ENCODE data around the gene TIMM10B. TPM values are rescaled to one million over a fixed set of nuclear protein-coding genes. Genes with fewer than 3 reads are reported as not detected.

TIMM10B gene
- total and polyA plus RNA-seq, 2 experiments from 2014 or later, result 56.3 to 65.8 TPM

GRCh38 chr11:6456361-6457073, 24.8 kb upstream of the TIMM10B start:
- TF ChIP-seq, protein P1, sequence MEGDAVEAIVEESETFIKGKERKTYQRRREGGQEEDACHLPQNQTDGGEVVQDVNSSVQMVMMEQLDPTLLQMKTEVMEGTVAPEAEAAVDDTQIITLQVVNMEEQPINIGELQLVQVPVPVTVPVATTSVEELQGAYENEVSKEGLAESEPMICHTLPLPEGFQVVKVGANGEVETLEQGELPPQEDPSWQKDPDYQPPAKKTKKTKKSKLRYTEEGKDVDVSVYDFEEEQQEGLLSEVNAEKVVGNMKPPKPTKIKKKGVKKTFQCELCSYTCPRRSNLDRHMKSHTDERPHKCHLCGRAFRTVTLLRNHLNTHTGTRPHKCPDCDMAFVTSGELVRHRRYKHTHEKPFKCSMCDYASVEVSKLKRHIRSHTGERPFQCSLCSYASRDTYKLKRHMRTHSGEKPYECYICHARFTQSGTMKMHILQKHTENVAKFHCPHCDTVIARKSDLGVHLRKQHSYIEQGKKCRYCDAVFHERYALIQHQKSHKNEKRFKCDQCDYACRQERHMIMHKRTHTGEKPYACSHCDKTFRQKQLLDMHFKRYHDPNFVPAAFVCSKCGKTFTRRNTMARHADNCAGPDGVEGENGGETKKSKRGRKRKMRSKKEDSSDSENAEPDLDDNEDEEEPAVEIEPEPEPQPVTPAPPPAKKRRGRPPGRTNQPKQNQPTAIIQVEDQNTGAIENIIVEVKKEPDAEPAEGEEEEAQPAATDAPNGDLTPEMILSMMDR (IDR thresholded peaks at IDR 0.05; ENCODE audit: poor library complexity), result no peak
- TF ChIP-seq EZH2 (IDR thresholded peaks at IDR 0.05; ENCODE audit: borderline replicate concordance) (no peak), EZH2phosphoT487 (IDR thresholded peaks at IDR 0.05; ENCODE audit: low read depth, severe bottlenecking, unreplicated experiment) (no peak)
- DNase-seq (ENCODE audit: low spot score), result no peak
- Histone ChIP-seq H2AFZ (no peak overlapping the region), H3K4me3 (no peak overlapping the region), H3K79me2 (no peaks in the 10 kb centered on the region), H3K9me2 (replicated peaks; ENCODE audit: insufficient read depth) (no peaks in the 10 kb centered on the region), H3K27ac (no peak overlapping the region), H3K9me3 (ENCODE audit: low read depth) (no peaks in the 10 kb centered on the region), H3K4me1 (ENCODE audit: insufficient read depth) (peaks cover 15% of the 10 kb centered on the region), H3K27me3 (no peaks in the 10 kb centered on the region), H3K36me3 (replicated peaks; ENCODE audit: insufficient read depth, low read depth) (no peaks in the 10 kb centered on the region), H4K20me1 (ENCODE audit: insufficient read depth, poor library complexity, severe bottlenecking) (no peaks in the 10 kb centered on the region), H3K4me2 (no peak overlapping the region)
- over 99% methylated on average over 55 of the region's 56 CpGs for WGBS (ENCODE audit: low lambda C conversion rate, missing lambda C conversion rate)

DNA sequence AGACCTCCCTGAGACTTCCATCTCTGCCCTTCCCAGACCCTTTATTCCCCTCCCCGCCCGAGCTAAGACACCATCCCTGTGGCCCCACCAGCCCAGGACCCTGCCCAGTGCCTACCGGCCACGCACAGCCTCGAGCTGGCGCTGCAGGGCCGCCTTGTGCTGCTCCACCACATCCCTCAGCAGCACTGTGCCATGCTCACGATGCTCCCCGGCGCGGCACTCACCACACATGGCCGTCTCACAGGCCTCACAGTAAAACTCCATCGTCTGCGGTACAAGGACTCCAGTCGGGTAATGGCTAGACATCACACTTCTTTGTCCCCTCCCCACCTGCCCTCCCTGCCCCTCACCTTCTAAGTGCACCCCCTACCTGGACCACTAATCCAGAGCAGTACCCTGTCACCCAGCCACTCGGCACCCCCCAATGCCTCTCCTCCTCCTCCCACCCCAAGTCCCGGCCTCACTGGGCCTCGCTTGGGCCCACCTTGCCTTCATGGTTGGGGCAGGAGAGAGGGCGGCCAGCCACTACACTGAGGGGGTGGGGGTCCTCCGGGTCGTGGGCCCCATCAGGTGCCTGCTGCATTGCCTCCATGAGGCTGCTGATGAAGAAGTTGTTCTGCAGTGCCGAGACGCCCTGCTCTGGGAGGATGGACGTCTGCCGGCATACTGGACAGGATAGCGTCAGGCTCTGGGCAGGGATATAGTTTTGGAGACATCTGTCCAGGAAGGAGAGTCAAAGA, 23.6 kb upstream of the TIMM10B start:
- DNase-seq (ENCODE audit: low spot score), result no peak
- no peak overlapping the region for H3K4me2 ChIP-seq
- H4K20me1 ChIP-seq (ENCODE audit: insufficient read depth, poor library complexity, severe bottlenecking), result no peaks in the 10 kb centered on the region
- no peak overlapping the region for H3K4me3 ChIP-seq
- H3K4me1 ChIP-seq (ENCODE audit: insufficient read depth), result peaks cover 15% of the 10 kb centered on the region
- 94% methylated on average over 22 of the region's 26 CpGs for WGBS (ENCODE audit: low lambda C conversion rate, missing lambda C conversion rate)
- H2AFZ ChIP-seq, result no peak overlapping the region
- H3K9me3 ChIP-seq (ENCODE audit: low read depth), result no peaks in the 10 kb centered on the region
- TF ChIP-seq EZH2phosphoT487 (IDR thresholded peaks at IDR 0.05; ENCODE audit: low read depth, severe bottlenecking, unreplicated experiment) (no peak), EZH2 (IDR thresholded peaks at IDR 0.05; ENCODE audit: borderline replicate concordance) (no peak)
- H3K9me2 ChIP-seq (replicated peaks; ENCODE audit: insufficient read depth), result no peaks in the 10 kb centered on the region
- H3K79me2 ChIP-seq, result no peaks in the 10 kb centered on the region
- H3K27me3 ChIP-seq, result no peaks in the 10 kb centered on the region
- H3K36me3 ChIP-seq (replicated peaks; ENCODE audit: insufficient read depth, low read depth), result no peaks in the 10 kb centered on the region
- peak overlapping the region; percentile 79 for H3K27ac ChIP-seq

GRCh38 chr11:6458352-6459098, 22.8 kb upstream of the TIMM10B start:
- Histone ChIP-seq H3K27me3 (no peaks in the 10 kb centered on the region), H3K27ac (peak overlapping the region; percentile 79), H3K4me1 (ENCODE audit: insufficient read depth) (peaks cover 15% of the 10 kb centered on the region), H2AFZ (no peak overlapping the region), H3K9me2 (replicated peaks; ENCODE audit: insufficient read depth) (no peaks in the 10 kb centered on the region), H3K9me3 (ENCODE audit: low read depth) (no peaks in the 10 kb centered on the region), H3K4me2 (peak overlapping the region; percentile 41), H3K36me3 (replicated peaks; ENCODE audit: insufficient read depth, low read depth) (no peaks in the 10 kb centered on the region), H4K20me1 (ENCODE audit: insufficient read depth, poor library complexity, severe bottlenecking) (no peaks in the 10 kb centered on the region), H3K79me2 (no peaks in the 10 kb centered on the region), H3K4me3 (no peak overlapping the region)
- no peak for DNase-seq (ENCODE audit: low spot score)
- TF ChIP-seq EZH2phosphoT487 (IDR thresholded peaks at IDR 0.05; ENCODE audit: low read depth, severe bottlenecking, unreplicated experiment) (no peak), EZH2 (IDR thresholded peaks at IDR 0.05; ENCODE audit: borderline replicate concordance) (no peak)
- TF ChIP-seq, protein P1 (IDR thresholded peaks at IDR 0.05; ENCODE audit: poor library complexity), result no peak
- WGBS (ENCODE audit: low lambda C conversion rate, missing lambda C conversion rate), result 48% methylated on average over 2 of the region's 2 CpGs

All from hepatocyte (in vitro differentiated cells).